PC-9 (cell line): Measurements from ENCODE around the gene KBTBD6. TPM values are rescaled to one million over a fixed set of nuclear protein-coding genes. Genes with fewer than 3 reads are reported as not detected.

ENCODE experiments used
- BruUV-seq: library from RNA; stranded (reverse); fragments of 400-500 nt; replicated peaks from 2 replicates; lab custom pipeline; 2021; lab: Mats Ljungman, UMichigan
- CTCF ChIA-PET: fragments of 300-600 bp; sonication (Branson Sonifier 250); formaldehyde crosslinking; loops from one replicate; lab custom pipeline; 2022; ENCODE audit warnings: antibody characterized with exemption; lab: Charles Lee
- POLR2A ChIA-PET: fragments of 300-600 bp; sonication (Branson Sonifier 250); formaldehyde crosslinking; loops from one replicate; lab custom pipeline; 2022; ENCODE audit warnings: antibody characterized with exemption; ENCODE audit not compliant: unreplicated experiment; lab: Charles Lee
- DNase-seq, 2 experiments: peaks; one replicate each; pipeline versions ENCODE4 v3.0.0 to v3.0.0-alpha.2; 2015 to 2022; ENCODE audit warnings: mixed read lengths in 1 of 2
- H2AFZ ChIP-seq: fragments of 200-600 bp; sonication (generic); 2 replicates; pipeline ENCODE4 v1.8.1; 2017; ENCODE audit warnings: antibody characterized with exemption
- H3F3A ChIP-seq: fragments of 200-600 bp; sonication (generic); 2 replicates; pipeline ENCODE4 v1.8.1; 2017; ENCODE audit warnings: antibody characterized with exemption, mild to moderate bottlenecking, low read depth; ENCODE audit not compliant: insufficient read depth
- H3K27ac ChIP-seq: fragments of 200-600 bp; sonication (generic); 2 replicates; pipeline ENCODE4 v1.6.1; 2016; ENCODE audit warnings: mixed run types
- H3K27me3 ChIP-seq: fragments of 200-600 bp; sonication (generic); 2 replicates; pipeline ENCODE4 v1.6.1; 2016; ENCODE audit warnings: low read depth, mixed run types; ENCODE audit not compliant: insufficient read depth
- H3K36me3 ChIP-seq: fragments of 200-600 bp; sonication (generic); 2 replicates; pipeline ENCODE4 v1.6.1; 2016; ENCODE audit warnings: low read depth, mixed run types
- H3K4me1 ChIP-seq: fragments of 200-600 bp; sonication (generic); replicated peaks from 2 replicates; pipeline ENCODE4 v1.6.1; 2016; ENCODE audit warnings: mixed run types; ENCODE audit not compliant: insufficient read depth
- H3K4me2 ChIP-seq: fragments of 200-600 bp; sonication (generic); 2 replicates; pipeline ENCODE4 v1.6.1; 2017; ENCODE audit warnings: mixed run types
- H3K4me3 ChIP-seq: fragments of 200-600 bp; sonication (generic); 2 replicates; pipeline ENCODE4 v1.6.1; 2016; ENCODE audit warnings: mixed run types
- H3K79me2 ChIP-seq: fragments of 200-600 bp; sonication (generic); 2 replicates; pipeline ENCODE4 v1.6.1; 2017; ENCODE audit warnings: low read depth, mixed run types
- H3K9me2 ChIP-seq: fragments of 200-600 bp; sonication (generic); 2 replicates; pipeline ENCODE4 v1.8.1; 2017; ENCODE audit warnings: mild to moderate bottlenecking; ENCODE audit not compliant: insufficient read depth
- H3K9me3 ChIP-seq: fragments of 200-600 bp; sonication (generic); 2 replicates; pipeline ENCODE4 v1.8.1; 2016; ENCODE audit warnings: low read depth; ENCODE audit not compliant: insufficient read depth
- H4K20me1 ChIP-seq: fragments of 200-600 bp; sonication (generic); 2 replicates; pipeline ENCODE4 v1.8.1; 2017; ENCODE audit not compliant: insufficient read depth
- EZH2 ChIP-seq: fragments of 200-600 bp; sonication (generic); IDR thresholded peaks from 2 replicates; pipeline ENCODE4 v1.8.0; 2017; ENCODE audit warnings: antibody characterized with exemption, low read depth
- intact Hi-C: fragments of 100-400 bp; cut with micrococcal nuclease; formaldehyde crosslinking; loops from one replicate; pipeline ENCODE4 v1.10.0; 2022; ENCODE audit not compliant: unreplicated experiment
- total RNA-seq: library from RNA; stranded (reverse); gene quantifications from 2 replicates; pipeline ENCODE4 v1.2.3, GENCODE V29; 2021
- TF ChIP-seq, protein P1 (sequence below): fragments of 200-600 bp; sonication (generic); conservative IDR thresholded peaks from 2 replicates; pipeline ENCODE4 v1.6.1; 2017; ENCODE audit warnings: mixed run types, antibody characterized with exemption, mild to moderate bottlenecking, moderate library complexity

Gene KBTBD6
- total RNA-seq, 1 experiment from 2014 or later, result 4.3 TPM

DNA sequence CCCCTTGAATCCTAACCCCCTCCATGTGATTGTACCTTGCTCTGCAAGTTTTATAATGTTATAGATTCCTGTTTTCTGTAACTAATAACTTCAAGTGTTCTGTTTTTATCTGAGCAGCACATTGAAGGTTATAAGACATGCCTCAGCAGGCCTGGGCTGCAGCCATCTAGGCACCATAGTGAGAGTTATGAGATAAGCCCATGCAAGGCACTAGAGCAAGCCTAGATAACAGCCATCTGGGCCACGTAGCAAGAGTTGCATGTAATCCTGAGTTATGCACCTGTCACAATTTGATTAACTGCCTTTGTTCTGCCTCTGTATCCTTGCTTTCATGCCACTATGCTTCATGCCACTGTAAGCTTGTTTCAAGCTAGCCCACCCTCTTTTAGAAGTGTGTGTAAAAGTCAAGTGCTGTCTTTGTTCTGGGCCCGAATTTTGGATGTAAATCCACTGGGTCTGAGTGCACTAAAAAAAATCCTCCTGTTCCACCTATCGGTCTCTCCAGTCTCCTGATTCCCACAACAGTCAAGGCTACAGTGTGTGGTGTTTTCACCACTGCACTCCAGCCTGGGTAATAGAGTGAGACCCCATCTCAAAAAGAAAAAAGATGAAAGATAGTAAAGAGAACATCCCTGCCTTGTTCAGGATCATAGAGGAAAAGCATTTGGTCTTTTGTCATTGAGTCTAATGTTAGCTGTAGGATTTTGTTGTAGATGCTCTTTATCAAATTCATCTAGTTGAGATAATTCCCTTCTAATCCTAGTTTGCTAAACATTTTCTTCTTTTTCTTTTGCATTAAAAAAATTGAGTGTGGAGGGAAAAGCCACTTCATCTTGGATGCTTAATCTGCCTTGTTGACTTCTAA lies 16.0 kb upstream of the KBTBD6 start:
- TF ChIP-seq EZH2, result no peak
- TF ChIP-seq, protein P1, sequence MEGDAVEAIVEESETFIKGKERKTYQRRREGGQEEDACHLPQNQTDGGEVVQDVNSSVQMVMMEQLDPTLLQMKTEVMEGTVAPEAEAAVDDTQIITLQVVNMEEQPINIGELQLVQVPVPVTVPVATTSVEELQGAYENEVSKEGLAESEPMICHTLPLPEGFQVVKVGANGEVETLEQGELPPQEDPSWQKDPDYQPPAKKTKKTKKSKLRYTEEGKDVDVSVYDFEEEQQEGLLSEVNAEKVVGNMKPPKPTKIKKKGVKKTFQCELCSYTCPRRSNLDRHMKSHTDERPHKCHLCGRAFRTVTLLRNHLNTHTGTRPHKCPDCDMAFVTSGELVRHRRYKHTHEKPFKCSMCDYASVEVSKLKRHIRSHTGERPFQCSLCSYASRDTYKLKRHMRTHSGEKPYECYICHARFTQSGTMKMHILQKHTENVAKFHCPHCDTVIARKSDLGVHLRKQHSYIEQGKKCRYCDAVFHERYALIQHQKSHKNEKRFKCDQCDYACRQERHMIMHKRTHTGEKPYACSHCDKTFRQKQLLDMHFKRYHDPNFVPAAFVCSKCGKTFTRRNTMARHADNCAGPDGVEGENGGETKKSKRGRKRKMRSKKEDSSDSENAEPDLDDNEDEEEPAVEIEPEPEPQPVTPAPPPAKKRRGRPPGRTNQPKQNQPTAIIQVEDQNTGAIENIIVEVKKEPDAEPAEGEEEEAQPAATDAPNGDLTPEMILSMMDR, result no peak
- intact Hi-C loops, result no loop called here
- Histone ChIP-seq H2AFZ (no peak overlapping the region), H3K4me3 (no peak overlapping the region), H4K20me1 (no peaks in the 10 kb centered on the region), H3K9me2 (no peaks in the 10 kb centered on the region), H3K9me3 (peaks cover 9% of the 10 kb centered on the region), H3K79me2 (no peaks in the 10 kb centered on the region), H3K36me3 (no peaks in the 10 kb centered on the region), H3K4me1 (no peaks in the 10 kb centered on the region), H3K27me3 (no peaks in the 10 kb centered on the region), H3K27ac (no peak overlapping the region), H3K4me2 (no peak overlapping the region), H3F3A (no peaks in the 10 kb centered on the region)
- ChIA-PET POLR2A (no interaction called here), CTCF (no interaction called here)
- no peak for DNase-seq
- no TSS peak for BruUV-seq

DNA sequence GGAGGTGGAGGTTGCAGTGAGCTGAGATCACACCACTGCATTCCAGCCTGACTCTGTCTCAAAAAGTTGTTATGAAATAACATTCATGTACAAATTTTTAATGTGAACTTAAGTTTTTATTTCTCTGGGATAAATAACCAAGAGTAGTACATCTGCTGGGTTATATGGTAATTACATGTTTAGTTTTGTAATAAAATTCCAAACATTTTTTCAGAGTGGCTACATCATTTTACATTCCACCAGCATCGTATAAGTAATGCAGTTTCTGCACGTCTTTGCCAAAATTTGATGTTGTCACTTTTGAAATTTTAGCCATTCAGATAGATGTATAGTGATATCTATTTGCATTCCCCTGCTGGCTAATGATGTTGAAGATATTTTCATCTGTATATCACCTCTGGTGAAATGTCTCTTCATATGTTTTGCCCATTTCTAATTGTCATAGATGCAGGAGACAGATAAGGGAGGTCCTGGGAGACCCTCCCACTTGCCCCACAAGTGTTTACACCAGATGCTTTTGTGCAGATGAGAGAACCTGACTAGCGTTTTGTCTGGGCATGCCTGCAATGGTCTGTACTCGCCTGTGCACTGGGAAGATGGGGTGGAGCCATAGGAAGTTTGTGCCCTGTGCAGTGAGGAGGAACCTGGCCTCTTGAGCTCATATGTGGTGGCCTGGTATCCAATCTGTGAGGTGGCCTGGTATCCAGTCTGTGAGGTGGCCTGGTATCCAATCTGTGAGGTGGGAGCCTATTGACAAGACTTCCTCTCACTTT lies 12.7 kb upstream of the KBTBD6 start:
- H3K9me2 ChIP-seq, result no peaks in the 10 kb centered on the region
- BruUV-seq, result no TSS peak
- no peaks in the 10 kb centered on the region for H3K4me1 ChIP-seq
- no peaks in the 10 kb centered on the region for H3K27me3 ChIP-seq
- no peaks in the 10 kb centered on the region for H3K36me3 ChIP-seq
- no peak overlapping the region for H3K4me2 ChIP-seq
- peaks cover 9% of the 10 kb centered on the region for H3K9me3 ChIP-seq
- ChIA-PET POLR2A (interaction anchor here (0.7 kb wide), 1 partner anchor 146 kb away, joined by 3 read pairs; no protein-coding TSS in a partner anchor), CTCF (interaction anchor here (0.6 kb wide), 1 partner anchor 38 kb away, joined by 8 read pairs; no protein-coding TSS in a partner anchor)
- TF ChIP-seq EZH2, result no peak
- TF ChIP-seq, protein P1, result no peak
- H3K79me2 ChIP-seq, result no peaks in the 10 kb centered on the region
- H2AFZ ChIP-seq, result no peak overlapping the region
- H3K4me3 ChIP-seq, result no peak overlapping the region
- H4K20me1 ChIP-seq, result no peaks in the 10 kb centered on the region
- no peaks in the 10 kb centered on the region for H3F3A ChIP-seq
- DNase-seq, result no peak
- H3K27ac ChIP-seq, result no peak overlapping the region
- intact Hi-C loops, result no loop called here

- Histone ChIP-seq H3K27me3 (no peaks in the 10 kb centered on the region), H3K27ac (no peak overlapping the region), H3K4me3 (no peak overlapping the region), H2AFZ (no peak overlapping the region), H3K79me2 (no peaks in the 10 kb centered on the region), H3K9me3 (peaks cover 5% of the 10 kb centered on the region), H3F3A (no peaks in the 10 kb centered on the region), H3K36me3 (no peaks in the 10 kb centered on the region), H4K20me1 (no peaks in the 10 kb centered on the region), H3K4me2 (no peak overlapping the region), H3K9me2 (no peaks in the 10 kb centered on the region), H3K4me1 (no peaks in the 10 kb centered on the region)
- POLR2A ChIA-PET, result interaction anchor here (0.7 kb wide), 1 partner anchor 147 kb away, joined by 3 read pairs; no protein-coding TSS in a partner anchor
- intact Hi-C loops, result no loop called here
- CTCF ChIA-PET, result no interaction called here
- no peak for TF ChIP-seq EZH2
- TF ChIP-seq, protein P1, result no peak
- no TSS peak for BruUV-seq
- no peak for DNase-seq
These were observed 12.0 kb upstream of the KBTBD6 start for GRCh38 chr13:41144576-41144975.
